ENCODE measurements around the gene SERP2. TPM values are rescaled to one million over a fixed set of nuclear protein-coding genes. Genes with fewer than 3 reads are reported as not detected.

Gene SERP2
- total and polyA plus RNA-seq, 2 of the 13 experiments (the other 11 are each of a cell fraction or from before 2014, with no cell fraction given): not detected

DNA sequence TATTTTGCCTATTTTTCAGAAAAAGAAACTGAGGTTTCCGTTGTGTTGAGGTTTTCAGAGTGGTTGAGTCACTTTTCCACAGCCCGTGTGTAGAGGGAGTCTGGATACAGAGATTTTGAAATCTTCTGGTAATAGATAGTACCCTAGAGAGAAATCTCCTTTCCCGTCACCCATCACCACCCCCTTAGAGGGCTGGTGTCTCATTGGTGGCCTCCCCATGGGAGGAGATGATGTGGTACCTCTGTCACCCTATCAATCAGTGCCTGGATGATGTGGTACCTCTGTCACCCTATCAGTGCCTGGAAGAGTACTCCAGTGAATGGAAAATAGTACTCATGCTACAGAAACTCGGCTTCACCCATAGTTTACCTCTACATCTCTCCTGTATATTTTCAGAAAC lies 42.2 kb upstream of the SERP2 start (continued):
- TF ChIP-seq ZHX2 (IDR thresholded peaks at IDR 0.05; ENCODE audit: low read depth) (no peak), ZHX2 (CRISPR knock-in tag; IDR thresholded peaks at IDR 0.05; ENCODE audit: borderline replicate concordance) (no peak), ZFP90 (CRISPR knock-in tag; IDR thresholded peaks at IDR 0.05; ENCODE audit: borderline replicate concordance) (no peak), BHLHE40 (IDR thresholded peaks at IDR 0.05; ENCODE audit: low read length) (no peak)

- Histone ChIP-seq H3K4me3 (replicated peaks in 1 of 3; ENCODE audit: insufficient read depth in 1 of 3, low read depth in 2 of 3, low read length in 3 of 3) (no peak overlapping the region), H4K20me1 (ENCODE audit: insufficient read depth, low read length) (no peaks in the 10 kb centered on the region), H3K4me1 (ENCODE audit: insufficient read depth, low read length) (no peaks in the 10 kb centered on the region), H2AFZ (ENCODE audit: low read length) (no peak overlapping the region), H3K9ac (ENCODE audit: insufficient read depth, low read depth, low read length) (no peak overlapping the region), H3K27ac (ENCODE audit: extremely low read length, insufficient read depth, low read length) (no peak overlapping the region), H3K9me3 (ENCODE audit: low read length) (no peaks in the 10 kb centered on the region), H3K27me3 (ENCODE audit: control insufficient read depth in 1 of 2, insufficient read depth in 2 of 2, low read length in 2 of 2) (peaks cover 0 to 2% of the 10 kb centered on the region in 2 experiments; a peak in 1 of 5 replicates), H3K36me3 (replicated peaks in 1 of 2; ENCODE audit: control insufficient read depth in 1 of 2, insufficient read depth in 2 of 2, low read length in 2 of 2) (no peaks in the 10 kb centered on the region), H3K4me2 (ENCODE audit: low read depth, low read length) (no peak overlapping the region), H3K79me2 (ENCODE audit: insufficient read depth, low read length) (no peaks in the 10 kb centered on the region)
- ATAC-seq (no peak), FAIRE-seq (no peak), DNase-seq (ENCODE audit: low spot score) (no peak)
- ChIA-PET CTCF (ENCODE audit: low intra/inter-chr PET ratio, low total read pairs) (no interaction called here), POLR2A (no interaction called here)
- 19% methylated on average over 4 of the region's 7 CpGs for WGBS (ENCODE audit: low lambda C conversion rate)
- intact Hi-C loops (cut with micrococcal nuclease; ENCODE audit: unreplicated experiment) (no loop called here), in situ Hi-C loops (cut with HindIII; ENCODE audit: extremely low pct_ligation_motif_present, low pct_unique_long_range_greater_than_20kb) (no loop called here)
- BruUV-seq (replicated peaks): no TSS peak
- TF ChIP-seq FOXJ3 (CRISPR knock-in tag; IDR thresholded peaks at IDR 0.05; ENCODE audit: borderline replicate concordance) (no peak), ZNF776 (CRISPR knock-in tag; IDR thresholded peaks at IDR 0.05) (no peak), MXD3 (CRISPR knock-in tag; IDR thresholded peaks at IDR 0.05) (no peak), ZNF605 (CRISPR knock-in tag; IDR thresholded peaks at IDR 0.05) (no peak), SMARCE1 (IDR thresholded peaks at IDR 0.05; ENCODE audit: borderline replicate concordance) (no peak), SMAD3 (CRISPR knock-in tag; IDR thresholded peaks at IDR 0.05) (no peak), HMGA1 (CRISPR knock-in tag; conservative IDR thresholded peaks at IDR 0.05) (no peak), E2F5 (CRISPR knock-in tag; conservative IDR thresholded peaks at IDR 0.05) (no peak), DPF2 (CRISPR knock-in tag; IDR thresholded peaks at IDR 0.05; ENCODE audit: borderline replicate concordance, low read depth) (no peak)
These were observed 41.4 kb upstream of the SERP2 start for GRCh38 chr13:44331912-44332851.

Data from HepG2 (cell line).